Hepatocyte (in vitro differentiated cells): ENCODE results near the gene RGS11. TPM values are rescaled to one million over a fixed set of nuclear protein-coding genes. Genes with fewer than 3 reads are reported as not detected.
A peak's percentile ranks its signal among the peaks of the same experiment; 100 is the strongest.

Experiments used
- DNase-seq: peaks from one replicate; pipeline ENCODE4 v3.0.0-alpha.2; 2016; ENCODE audit warnings: low spot score
- H2AFZ ChIP-seq: fragments of 200-600 bp; sonication (generic); 2 replicates; pipeline ENCODE4 v1.6.0; 2016; ENCODE audit warnings: antibody characterized with exemption, mild to moderate bottlenecking
- H3K27ac ChIP-seq: fragments of 200-600 bp; sonication (generic); 2 replicates; pipeline ENCODE4 v1.5.1; 2016; ENCODE audit warnings: mild to moderate bottlenecking
- H3K27me3 ChIP-seq: fragments of 200-600 bp; sonication (generic); 2 replicates; pipeline ENCODE4 v1.6.1; 2016
- H3K36me3 ChIP-seq: fragments of 200-600 bp; sonication (generic); replicated peaks from 2 replicates; pipeline ENCODE4 v1.5.1; 2016; ENCODE audit warnings: low read depth; ENCODE audit not compliant: insufficient read depth
- H3K4me1 ChIP-seq: fragments of 200-600 bp; sonication (generic); 2 replicates; pipeline ENCODE4 v1.5.1; 2016; ENCODE audit warnings: mild to moderate bottlenecking, moderate library complexity; ENCODE audit not compliant: insufficient read depth
- H3K4me2 ChIP-seq: fragments of 200-600 bp; sonication (generic); 2 replicates; pipeline ENCODE4 v1.6.0; 2016
- H3K4me3 ChIP-seq: fragments of 200-600 bp; sonication (generic); 2 replicates; pipeline ENCODE4 v1.5.1; 2016; ENCODE audit warnings: mild to moderate bottlenecking
- H3K79me2 ChIP-seq: fragments of 200-600 bp; sonication (generic); 2 replicates; pipeline ENCODE4 v1.6.0; 2017; ENCODE audit warnings: mild to moderate bottlenecking
- H3K9me2 ChIP-seq: fragments of 200-600 bp; sonication (generic); replicated peaks from 2 replicates; pipeline ENCODE4 v1.6.0; 2017; ENCODE audit warnings: mild to moderate bottlenecking; ENCODE audit not compliant: insufficient read depth
- H3K9me3 ChIP-seq: fragments of 200-600 bp; sonication (generic); 2 replicates; pipeline ENCODE4 v1.5.1; 2016; ENCODE audit warnings: low read depth, mild to moderate bottlenecking
- H4K20me1 ChIP-seq: fragments of 200-600 bp; sonication (generic); 2 replicates; pipeline ENCODE4 v1.6.0; 2016; ENCODE audit warnings: mild to moderate bottlenecking; ENCODE audit not compliant: insufficient read depth, poor library complexity, severe bottlenecking
- EZH2 ChIP-seq: fragments of 200-600 bp; sonication (generic); IDR thresholded peaks from 2 replicates; pipeline ENCODE4 v1.6.1; 2016; ENCODE audit warnings: antibody characterized with exemption, mild to moderate bottlenecking, borderline replicate concordance
- EZH2phosphoT487 ChIP-seq: fragments of 200-600 bp; sonication (generic); IDR thresholded peaks from one replicate; pipeline ENCODE4 v1.6.1; 2018; ENCODE audit warnings: antibody characterized with exemption, mild to moderate bottlenecking, low read depth, moderate library complexity; ENCODE audit not compliant: unreplicated experiment, severe bottlenecking
- WGBS: methylation state at CpG from one replicate; pipeline ENCODE4 v1.1.6; 2016; ENCODE audit warnings: low lambda C conversion rate; ENCODE audit errors: missing lambda C conversion rate; 5-methylcytosine and 5-hydroxymethylcytosine counted together
- polyA plus RNA-seq: library from polyadenylated mRNA; unstranded; fragments of >200 nt; fragmentation: Nextera tagmentation; extraction: Ambion mirVana; gene quantifications from 2 replicates; pipeline ENCODE4 v1.2.1, GENCODE V29; 2016
- total RNA-seq: library from RNA; depleted of rRNA; stranded (reverse); fragments of >200 nt; gene quantifications from 2 replicates; pipeline ENCODE4 v1.2.3, GENCODE V29; 2014
- TF ChIP-seq, protein P1 (sequence below): fragments of 200-600 bp; sonication (generic); IDR thresholded peaks from 2 replicates; pipeline ENCODE4 v1.5.1; 2016; ENCODE audit warnings: antibody characterized with exemption, mild to moderate bottlenecking; ENCODE audit not compliant: poor library complexity

RGS11 gene
- total and polyA plus RNA-seq, 2 experiments from 2014 or later: 0.57 to 0.93 TPM

DNA sequence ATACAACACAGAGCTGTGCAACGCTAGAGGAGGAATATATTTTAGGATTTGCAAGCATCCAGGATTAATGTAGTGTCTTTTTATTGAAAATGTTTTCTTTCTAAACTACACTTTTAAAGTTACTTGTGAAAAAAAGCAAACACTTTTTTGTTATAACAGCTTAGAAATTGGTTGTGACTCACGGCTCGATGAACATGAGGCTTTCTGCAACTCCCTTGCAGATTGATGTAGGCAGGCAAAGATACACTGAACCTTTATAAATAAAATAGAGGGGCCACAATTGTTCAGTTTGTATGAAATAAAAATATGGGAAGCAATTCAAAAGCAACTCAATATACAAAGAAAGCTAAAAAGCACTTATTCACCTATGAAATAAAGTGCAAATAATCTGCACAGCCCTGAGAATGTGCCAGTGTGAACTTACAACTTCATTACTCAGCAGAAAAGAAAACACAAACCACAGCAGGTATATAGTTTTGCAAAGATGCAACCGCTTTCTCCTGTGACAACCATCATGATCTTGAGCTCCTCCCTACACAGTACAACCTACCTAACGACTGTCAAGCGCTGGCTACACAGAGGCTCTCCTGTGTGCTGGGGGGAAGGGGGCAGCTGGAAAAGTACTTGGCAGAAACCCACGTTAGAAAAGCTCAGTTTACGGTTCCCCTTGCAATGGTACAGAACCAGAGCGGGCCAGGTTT lies 47.4 kb downstream of the RGS11 start:
- peak; percentile 34 for DNase-seq
- H3K9me3 ChIP-seq: no peaks in the 10 kb centered on the region
- H3K4me2 ChIP-seq: peak overlapping the region; percentile 82
- peak overlapping the region; percentile 100 for H3K27ac ChIP-seq
- no peaks in the 10 kb centered on the region for H3K9me2 ChIP-seq
- TF ChIP-seq, protein P1, sequence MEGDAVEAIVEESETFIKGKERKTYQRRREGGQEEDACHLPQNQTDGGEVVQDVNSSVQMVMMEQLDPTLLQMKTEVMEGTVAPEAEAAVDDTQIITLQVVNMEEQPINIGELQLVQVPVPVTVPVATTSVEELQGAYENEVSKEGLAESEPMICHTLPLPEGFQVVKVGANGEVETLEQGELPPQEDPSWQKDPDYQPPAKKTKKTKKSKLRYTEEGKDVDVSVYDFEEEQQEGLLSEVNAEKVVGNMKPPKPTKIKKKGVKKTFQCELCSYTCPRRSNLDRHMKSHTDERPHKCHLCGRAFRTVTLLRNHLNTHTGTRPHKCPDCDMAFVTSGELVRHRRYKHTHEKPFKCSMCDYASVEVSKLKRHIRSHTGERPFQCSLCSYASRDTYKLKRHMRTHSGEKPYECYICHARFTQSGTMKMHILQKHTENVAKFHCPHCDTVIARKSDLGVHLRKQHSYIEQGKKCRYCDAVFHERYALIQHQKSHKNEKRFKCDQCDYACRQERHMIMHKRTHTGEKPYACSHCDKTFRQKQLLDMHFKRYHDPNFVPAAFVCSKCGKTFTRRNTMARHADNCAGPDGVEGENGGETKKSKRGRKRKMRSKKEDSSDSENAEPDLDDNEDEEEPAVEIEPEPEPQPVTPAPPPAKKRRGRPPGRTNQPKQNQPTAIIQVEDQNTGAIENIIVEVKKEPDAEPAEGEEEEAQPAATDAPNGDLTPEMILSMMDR: no peak
- no peak for TF ChIP-seq EZH2
- no peak for TF ChIP-seq EZH2phosphoT487
- H2AFZ ChIP-seq: peak overlapping the region; percentile 83
- WGBS: 19% methylated on average over 9 of the region's 9 CpGs
- peak overlapping the region; percentile 96 for H3K4me3 ChIP-seq
- peaks cover 40% of the 10 kb centered on the region for H4K20me1 ChIP-seq
- H3K36me3 ChIP-seq: no peaks in the 10 kb centered on the region
- H3K4me1 ChIP-seq: peaks cover 11% of the 10 kb centered on the region
- no peaks in the 10 kb centered on the region for H3K27me3 ChIP-seq
- peaks cover 57% of the 10 kb centered on the region for H3K79me2 ChIP-seq

- peaks cover 65% of the 10 kb centered on the region for H4K20me1 ChIP-seq
- H3K79me2 ChIP-seq: peaks cover 97% of the 10 kb centered on the region
Measured at GRCh38 chr16:220021-220420, 55.7 kb downstream of the RGS11 start.

More at GRCh38 chr16:220021-220420, 55.7 kb downstream of the RGS11 start:
- Histone ChIP-seq H3K36me3 (no peaks in the 10 kb centered on the region), H3K4me3 (no peak overlapping the region), H3K4me2 (no peak overlapping the region), H3K9me3 (no peaks in the 10 kb centered on the region), H3K4me1 (no peaks in the 10 kb centered on the region), H3K9me2 (no peaks in the 10 kb centered on the region), H3K27me3 (no peaks in the 10 kb centered on the region), H2AFZ (no peak overlapping the region), H3K27ac (no peak overlapping the region)
- TF ChIP-seq EZH2 (no peak), EZH2phosphoT487 (no peak)
- TF ChIP-seq, protein P1: no peak
- 90% methylated on average over 4 of the region's 4 CpGs for WGBS
- DNase-seq: no peak

Other genes with a start within 250 kb of the RGS11 start
- 2.7 and 2.8 TPM in 2 replicates for gene POLR3K, start 222.3 kb downstream of the RGS11 start, total RNA-seq
- gene POLR3K, start 222.3 kb downstream of the RGS11 start, polyA plus RNA-seq: 12.1 and 12.5 TPM in 2 replicates
- 18.2 and 18.3 TPM in 2 replicates for gene SNRNP25, start 222.1 kb downstream of the RGS11 start, total RNA-seq
- gene SNRNP25, start 222.1 kb downstream of the RGS11 start, polyA plus RNA-seq: 35.3 and 43.1 TPM in 2 replicates
- gene RHBDF1, start 203.3 kb downstream of the RGS11 start, total RNA-seq: 21.8 and 41.5 TPM in 2 replicates
- 73.6 and 95.3 TPM in 2 replicates for gene RHBDF1, start 203.3 kb downstream of the RGS11 start, polyA plus RNA-seq
- 67.4 and 85.7 TPM in 2 replicates for gene MPG, start 197.7 kb downstream of the RGS11 start, total RNA-seq
- gene MPG, start 197.7 kb downstream of the RGS11 start, polyA plus RNA-seq: 83.9 and 121 TPM in 2 replicates
- 5.5 and 10.2 TPM in 2 replicates for gene NPRL3, start 137.3 kb downstream of the RGS11 start, total RNA-seq
- gene NPRL3, start 137.3 kb downstream of the RGS11 start, polyA plus RNA-seq: 28.8 and 31.2 TPM in 2 replicates
- gene HBZ, start 123.3 kb downstream of the RGS11 start, total RNA-seq: not detected in 2 replicates
- 0.28 TPM in 1 of 2 replicates, not detected in the other for gene HBZ, start 123.3 kb downstream of the RGS11 start, polyA plus RNA-seq
- not detected in 2 replicates for gene HBM, start 110.0 kb downstream of the RGS11 start, total RNA-seq
- gene HBM, start 110.0 kb downstream of the RGS11 start, polyA plus RNA-seq: not detected in 2 replicates
- gene HBA2, start 103.1 kb downstream of the RGS11 start, total RNA-seq: not detected in 2 replicates
- not detected in 2 replicates for gene HBA2, start 103.1 kb downstream of the RGS11 start, polyA plus RNA-seq
- gene HBA1, start 99.3 kb downstream of the RGS11 start, total RNA-seq: not detected in 2 replicates
- gene HBA1, start 99.3 kb downstream of the RGS11 start, polyA plus RNA-seq: 1.9 TPM in 1 of 2 replicates, not detected in the other
- gene HBQ1, start 95.5 kb downstream of the RGS11 start, total RNA-seq: not detected in 2 replicates
- 0.30 TPM in 1 of 2 replicates, not detected in the other for gene HBQ1, start 95.5 kb downstream of the RGS11 start, polyA plus RNA-seq
- 74.1 and 75.4 TPM in 2 replicates for gene LUC7L, start 46.5 kb downstream of the RGS11 start, total RNA-seq
- gene LUC7L, start 46.5 kb downstream of the RGS11 start, polyA plus RNA-seq: 75.2 and 88.1 TPM in 2 replicates
- gene FAM234A, start 41.1 kb downstream of the RGS11 start, total RNA-seq: 37.6 and 84.1 TPM in 2 replicates
- 96.5 and 106 TPM in 2 replicates for gene FAM234A, start 41.1 kb downstream of the RGS11 start, polyA plus RNA-seq
- 0.48 TPM in 1 of 2 replicates, not detected in the other for gene ARHGDIG, start 4.6 kb upstream of the RGS11 start, total RNA-seq
- 1.0 and 1.1 TPM in 2 replicates for gene ARHGDIG, start 4.6 kb upstream of the RGS11 start, polyA plus RNA-seq
- gene PDIA2, start 7.2 kb upstream of the RGS11 start, total RNA-seq: 0.08 TPM in 1 of 2 replicates, not detected in the other
- 0.47 and 1.0 TPM in 2 replicates for gene PDIA2, start 7.2 kb upstream of the RGS11 start, polyA plus RNA-seq
- gene AXIN1, start 76.8 kb upstream of the RGS11 start, total RNA-seq: 22.5 and 27.2 TPM in 2 replicates
- 16.1 and 22.5 TPM in 2 replicates for gene AXIN1, start 76.8 kb upstream of the RGS11 start, polyA plus RNA-seq
- gene MRPL28, start 94.6 kb upstream of the RGS11 start, total RNA-seq: 80.0 and 88.1 TPM in 2 replicates
- gene MRPL28, start 94.6 kb upstream of the RGS11 start, polyA plus RNA-seq: 126 and 144 TPM in 2 replicates
- gene PGAP6, start 106.0 kb upstream of the RGS11 start, total RNA-seq: 130 and 133 TPM in 2 replicates
- 205 and 229 TPM in 2 replicates for gene PGAP6, start 106.0 kb upstream of the RGS11 start, polyA plus RNA-seq
- 168 and 227 TPM in 2 replicates for gene NME4, start 121.3 kb upstream of the RGS11 start, total RNA-seq
- 543 and 611 TPM in 2 replicates for gene NME4, start 121.3 kb upstream of the RGS11 start, polyA plus RNA-seq
- gene DECR2, start 125.9 kb upstream of the RGS11 start, total RNA-seq: 29.4 and 54.5 TPM in 2 replicates
- gene DECR2, start 125.9 kb upstream of the RGS11 start, polyA plus RNA-seq: 80.5 and 107 TPM in 2 replicates
- 39.9 and 47.3 TPM in 2 replicates for gene RAB11FIP3, start 149.7 kb upstream of the RGS11 start, total RNA-seq
- gene RAB11FIP3, start 149.7 kb upstream of the RGS11 start, polyA plus RNA-seq: 72.8 and 81.0 TPM in 2 replicates